ENCODE results near the gene RAD51B.

GRCh38 chr14:68403191-68404145 lies 583.9 kb downstream of the RAD51B start:
- TF ChIP-seq EZH2 (IDR thresholded peaks at IDR 0.05; ENCODE audit: low read depth) (no peak), CTCF (conservative IDR thresholded peaks at IDR 0.05) (no peak)
